M059J (cell line): Measurements from ENCODE around the gene ITGA4. TPM values are rescaled to one million over a fixed set of nuclear protein-coding genes. Genes with fewer than 3 reads are reported as not detected.
"Not testable (repeated sequence)": the region's sequence is repeated elsewhere in the genome, so short reads cannot be mapped to it uniquely, and the experiment has no call there.

Experiments
- DNase-seq: peaks from one replicate; pipeline ENCODE4 v3.0.0-alpha.2; 2012; ENCODE audit warnings: low read depth
- total RNA-seq: library from RNA; depleted of rRNA; stranded (reverse); fragments of >200 nt; shearing (Covaris generic); gene quantifications from 2 replicates; pipeline ENCODE4 v1.2.3, GENCODE V29; 2014; rRNA removed

ITGA4 gene
- total RNA-seq, result 38.2 and 47.6 TPM in 2 replicates

DNA sequence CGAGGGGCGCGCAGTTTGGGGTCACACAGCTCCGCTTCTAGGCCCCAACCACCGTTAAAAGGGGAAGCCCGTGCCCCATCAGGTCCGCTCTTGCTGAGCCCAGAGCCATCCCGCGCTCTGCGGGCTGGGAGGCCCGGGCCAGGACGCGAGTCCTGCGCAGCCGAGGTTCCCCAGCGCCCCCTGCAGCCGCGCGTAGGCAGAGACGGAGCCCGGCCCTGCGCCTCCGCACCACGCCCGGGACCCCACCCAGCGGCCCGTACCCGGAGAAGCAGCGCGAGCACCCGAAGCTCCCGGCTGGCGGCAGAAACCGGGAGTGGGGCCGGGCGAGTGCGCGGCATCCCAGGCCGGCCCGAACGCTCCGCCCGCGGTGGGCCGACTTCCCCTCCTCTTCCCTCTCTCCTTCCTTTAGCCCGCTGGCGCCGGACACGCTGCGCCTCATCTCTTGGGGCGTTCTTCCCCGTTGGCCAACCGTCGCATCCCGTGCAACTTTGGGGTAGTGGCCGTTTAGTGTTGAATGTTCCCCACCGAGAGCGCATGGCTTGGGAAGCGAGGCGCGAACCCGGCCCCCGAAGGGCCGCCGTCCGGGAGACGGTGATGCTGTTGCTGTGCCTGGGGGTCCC, at the start of gene ITGA4:
Gene ITGA4, plus strand, starts transcription at position 266 of the 620 bp plus-strand sequence. Its CDS starts 269 bp downstream, at position 535.
- peak; percentile 72 for DNase-seq

DNA sequence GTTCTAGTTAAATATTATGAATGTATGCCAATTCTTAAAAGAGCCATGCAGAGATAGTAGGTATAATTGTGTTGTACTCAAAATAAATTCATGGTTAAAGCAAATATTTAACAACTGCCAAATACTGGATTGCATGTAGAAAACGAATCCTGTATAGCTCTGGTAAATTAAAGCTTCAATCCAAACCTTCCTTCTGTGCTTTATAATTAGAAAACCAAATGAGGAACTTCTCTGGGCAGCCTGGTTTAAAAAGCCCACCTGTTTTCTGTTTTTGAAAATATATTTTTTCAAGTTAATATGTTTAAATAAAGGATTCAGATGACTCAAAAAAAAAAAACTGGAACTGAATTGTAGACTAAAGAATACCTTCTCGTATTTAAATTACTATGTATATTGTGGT, 48.3 kb upstream of the ITGA4 start:
- no peak for DNase-seq

DNA sequence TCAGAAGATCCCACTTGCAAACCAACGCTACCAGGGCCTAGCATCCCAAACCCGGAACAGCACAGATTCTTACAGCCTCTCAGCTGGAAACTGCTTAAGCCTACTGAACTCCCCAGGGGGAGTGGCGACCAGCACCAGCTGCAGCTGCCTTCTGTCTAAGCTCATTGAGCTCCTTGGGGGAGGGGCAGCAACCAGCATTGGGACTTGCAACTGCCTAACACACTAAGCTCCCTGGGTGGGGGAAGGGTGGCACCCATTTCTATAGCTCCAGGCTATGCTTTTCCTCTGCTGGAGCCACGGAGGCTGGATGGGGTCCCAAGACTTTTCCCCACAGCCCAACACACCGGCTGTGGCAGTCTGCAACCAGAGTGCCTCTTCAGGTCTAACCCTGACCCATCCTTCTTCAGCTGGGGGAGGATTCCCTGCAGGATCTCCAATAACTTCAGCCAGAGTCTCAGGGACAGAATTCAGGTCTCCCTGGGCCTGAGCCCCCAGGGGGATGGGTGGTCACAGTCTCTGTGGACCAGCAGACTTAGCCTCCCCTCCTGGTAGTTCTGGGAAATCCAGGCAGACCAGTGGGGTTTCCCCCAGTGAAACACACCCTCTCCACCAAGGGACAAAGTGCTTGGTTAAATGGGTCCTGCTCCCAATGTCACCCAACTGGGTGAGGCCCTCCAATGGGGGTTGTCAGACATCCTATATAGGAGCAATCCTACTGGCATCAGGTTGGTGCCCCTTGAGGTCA, 45.9 kb upstream of the ITGA4 start:
- DNase-seq, result no peak

DNA sequence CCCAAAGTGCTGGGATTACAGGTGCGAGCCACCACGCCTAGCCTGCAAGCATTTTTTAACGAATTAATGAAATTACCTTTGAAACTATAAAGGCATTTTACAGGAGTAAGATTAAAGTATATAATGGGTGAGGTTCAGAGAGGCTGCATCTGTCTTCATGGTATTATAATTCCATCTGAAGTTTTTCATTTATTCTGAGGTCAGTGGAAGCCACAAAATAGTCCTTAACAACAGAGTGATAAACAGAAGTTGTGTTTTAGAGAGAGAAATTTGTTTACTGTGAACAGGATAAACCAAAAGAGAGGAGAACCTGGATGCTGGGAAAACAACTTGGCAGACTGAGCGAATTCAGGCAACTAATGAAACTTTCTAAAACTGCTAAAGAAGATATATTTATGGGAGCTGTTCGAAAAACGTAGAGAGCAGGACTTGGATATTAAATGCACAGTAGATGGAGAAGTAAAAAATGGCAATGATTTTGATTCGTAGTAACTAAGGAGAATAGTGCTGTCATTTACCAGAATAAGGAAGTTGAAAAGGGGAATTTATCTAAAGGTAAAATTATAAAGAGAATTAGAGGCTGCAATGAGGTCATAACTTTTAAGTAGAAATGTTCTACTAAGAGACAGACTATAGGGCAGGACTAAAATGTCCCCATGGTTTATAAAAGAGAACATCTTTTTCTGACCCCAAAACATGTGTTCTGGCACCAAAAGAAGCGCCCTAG, 37.9 kb upstream of the ITGA4 start:
- DNase-seq, result no peak

GRCh38 chr2:181420259-181421130, 36.7 kb upstream of the ITGA4 start:
- DNase-seq, result no peak

DNA sequence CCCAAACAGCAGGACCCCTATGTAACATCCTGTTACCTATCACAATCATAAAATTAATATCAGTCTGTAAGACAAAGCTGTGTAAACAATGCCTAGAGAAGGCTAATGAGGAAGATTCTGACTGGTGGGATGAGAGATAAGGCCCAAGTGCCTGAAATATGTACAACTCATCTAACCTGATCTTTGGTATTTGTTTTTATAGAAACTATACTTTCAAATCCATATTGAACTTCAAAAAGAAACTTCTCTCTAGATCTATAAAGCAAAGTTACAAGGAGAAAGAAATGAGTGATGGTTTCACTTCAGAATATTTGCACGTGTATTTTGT, 36.1 kb upstream of the ITGA4 start:
- DNase-seq, result no peak

DNA sequence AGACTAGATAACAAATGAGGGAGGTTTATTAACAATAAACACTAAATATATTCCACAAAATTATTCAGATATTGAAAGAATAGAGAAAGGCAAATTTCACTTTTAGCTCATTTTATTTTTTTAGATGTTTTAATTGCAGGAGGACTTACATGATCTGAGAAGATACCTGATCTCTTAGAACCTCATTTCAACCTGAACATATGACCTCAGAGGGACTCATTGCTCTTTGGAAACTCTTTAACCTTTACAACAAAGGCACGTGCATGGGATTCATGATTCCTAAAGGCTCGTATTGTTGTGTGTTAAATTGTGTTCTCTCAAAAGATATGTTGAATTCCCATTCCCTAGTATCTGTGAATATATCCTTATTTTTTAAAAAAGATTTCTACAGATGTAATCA, 35.7 kb upstream of the ITGA4 start:
- no peak for DNase-seq

DNA sequence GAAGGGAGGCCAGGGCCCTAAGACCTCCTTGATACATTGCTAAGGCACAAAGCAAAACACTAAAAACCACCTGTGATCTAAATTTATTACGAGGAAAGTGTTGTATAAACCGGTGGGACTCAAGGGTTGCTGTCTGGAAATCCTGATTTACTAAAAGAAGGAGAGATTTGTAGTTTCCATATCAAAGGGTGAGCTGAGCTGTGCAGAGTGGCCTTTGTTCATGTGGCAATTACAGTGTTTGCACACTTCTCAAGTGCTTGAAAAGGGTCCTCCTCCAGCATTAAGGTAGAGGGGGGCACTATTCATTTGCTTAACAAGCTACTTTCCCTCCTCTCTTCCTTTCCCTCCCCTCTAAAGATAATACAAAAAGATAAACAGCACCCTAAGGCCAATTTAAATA, 30.5 kb upstream of the ITGA4 start:
- no peak for DNase-seq

DNA sequence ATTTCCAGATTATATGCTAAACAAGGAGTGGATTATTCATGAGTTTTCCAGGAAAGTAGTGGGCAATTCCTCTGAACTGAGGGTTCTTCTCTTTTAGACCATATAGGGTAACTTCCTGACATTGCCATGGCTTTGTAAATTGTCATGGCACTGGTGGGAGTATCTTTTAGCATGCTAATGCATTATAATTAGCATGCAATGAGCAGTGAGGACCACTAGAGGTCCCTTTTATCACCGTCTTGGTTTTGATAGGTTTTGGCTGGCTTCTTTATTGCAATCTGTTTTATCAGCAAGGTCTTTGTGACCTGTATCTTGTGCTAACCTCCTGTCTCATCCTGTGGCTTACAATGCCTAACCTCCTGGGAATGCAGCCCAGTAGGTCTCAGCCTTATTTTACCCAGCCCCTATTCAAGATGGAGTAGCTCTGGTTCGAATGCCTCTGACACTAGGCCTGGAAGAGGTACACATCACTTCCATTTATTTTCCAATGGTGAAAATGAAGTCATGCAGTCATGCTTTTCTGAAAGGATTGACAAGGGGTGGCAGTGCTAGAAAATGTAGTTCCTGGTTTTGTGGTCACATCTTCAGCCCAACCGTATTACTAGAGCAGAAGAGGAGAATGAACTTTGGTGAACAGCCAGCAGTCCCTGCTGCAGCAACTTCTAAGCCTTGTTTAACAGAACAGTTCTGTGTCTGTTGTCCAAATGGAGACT, 26.6 kb upstream of the ITGA4 start:
- peak; percentile 26 for DNase-seq

GRCh38 chr2:181431674-181432073, 25.5 kb upstream of the ITGA4 start:
- no peak for DNase-seq

DNA sequence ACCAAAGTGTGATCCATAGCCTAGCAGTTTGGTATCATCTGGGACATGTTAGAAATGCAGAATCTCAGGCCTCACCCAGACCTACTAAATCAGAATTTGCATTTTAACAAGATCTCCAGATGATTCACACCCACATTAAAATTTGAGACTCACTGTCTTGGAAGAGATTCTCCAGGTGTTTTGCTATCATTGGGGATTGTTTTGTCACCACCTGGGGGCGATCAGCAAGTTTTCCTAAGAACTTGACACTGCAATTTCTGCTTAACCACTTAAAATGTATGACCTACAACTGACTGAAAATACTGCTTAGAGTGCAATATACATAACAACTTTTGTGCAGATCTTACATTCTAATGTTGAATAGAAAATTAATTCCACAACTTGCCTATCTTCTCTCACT, 18.9 kb upstream of the ITGA4 start:
- peak; percentile 14 for DNase-seq

DNA sequence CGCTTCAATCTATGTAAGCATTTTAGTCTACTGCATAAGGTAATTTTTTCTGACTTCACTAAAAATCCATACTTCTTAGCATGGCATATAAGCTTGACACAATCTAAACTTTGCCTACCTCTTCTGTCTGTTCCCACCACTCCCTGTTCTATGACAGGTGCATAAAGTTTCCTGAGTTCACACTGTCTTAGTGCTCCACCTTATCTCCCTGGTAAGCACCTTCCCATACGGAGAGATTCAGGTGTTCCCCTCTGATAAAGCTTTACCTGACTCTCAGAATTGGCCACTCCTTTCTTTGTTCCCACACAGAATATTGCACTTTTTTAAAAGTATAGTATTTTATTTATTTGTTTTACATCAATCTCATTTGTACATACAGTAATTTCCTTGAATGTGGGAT, 16.8 kb upstream of the ITGA4 start:
- no peak for DNase-seq

DNA sequence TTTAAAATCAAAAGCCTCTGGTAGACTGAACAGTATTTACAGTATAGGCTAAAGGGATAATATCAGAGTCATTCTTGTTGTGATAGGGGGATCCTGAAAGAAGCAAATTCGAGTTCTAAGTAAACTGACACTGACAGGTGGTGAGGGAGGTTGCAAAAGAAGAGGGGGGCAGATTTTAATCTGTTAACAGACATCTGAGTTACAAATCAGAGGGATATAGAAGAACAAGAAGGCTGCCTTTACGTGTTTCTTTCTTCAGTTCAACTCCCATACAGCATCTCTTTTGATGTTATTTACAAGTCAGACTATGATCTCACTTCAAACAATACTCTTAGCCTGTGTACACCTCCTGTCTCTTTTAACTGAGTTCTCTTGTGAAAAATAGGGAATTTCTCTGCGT, 16.3 kb upstream of the ITGA4 start:
- no peak for DNase-seq

DNA sequence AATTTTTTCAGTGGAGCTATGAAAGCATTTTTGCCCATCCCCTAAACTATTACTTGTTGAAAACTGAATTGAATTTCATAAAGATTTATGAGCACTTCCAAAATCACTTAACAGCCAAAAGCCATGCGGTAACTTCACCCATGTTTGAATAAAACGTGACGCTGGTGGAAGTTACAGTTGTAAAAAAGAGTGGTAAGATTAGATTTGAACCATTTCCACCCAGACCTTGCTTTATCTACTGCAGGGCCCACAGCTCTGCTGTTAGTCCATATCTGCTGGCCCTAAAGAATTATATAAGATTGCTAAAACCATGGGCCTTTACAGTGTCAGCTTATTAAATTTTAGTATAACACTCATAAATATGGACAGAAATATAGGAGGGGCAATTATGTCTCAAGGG, 15.5 kb upstream of the ITGA4 start:
- no peak for DNase-seq

GRCh38 chr2:181444654-181445053, 12.5 kb upstream of the ITGA4 start:
- DNase-seq, result no peak

GRCh38 chr2:181446985-181447384, 10.2 kb upstream of the ITGA4 start:
- DNase-seq, result no peak

DNA sequence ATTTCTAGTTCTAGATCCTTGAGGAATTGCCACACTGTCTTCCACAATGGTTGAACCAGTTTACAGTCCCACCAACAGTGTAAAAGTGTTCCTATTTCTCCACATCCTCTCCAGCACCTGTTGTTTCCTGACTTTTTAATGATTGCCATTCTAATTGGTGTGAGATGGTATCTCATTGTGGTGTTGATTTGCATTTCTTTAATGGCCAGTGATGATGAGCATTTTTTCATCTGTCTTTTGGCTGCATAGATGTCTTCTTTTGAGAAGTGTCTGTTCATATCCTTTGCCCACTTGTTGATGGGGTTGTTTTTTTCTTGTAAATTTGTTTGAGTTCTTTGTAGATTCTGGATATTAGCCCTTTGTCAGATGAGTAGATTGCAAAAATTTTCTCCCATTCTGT, 7.9 kb upstream of the ITGA4 start:
- DNase-seq, result not testable (repeated sequence)

DNA sequence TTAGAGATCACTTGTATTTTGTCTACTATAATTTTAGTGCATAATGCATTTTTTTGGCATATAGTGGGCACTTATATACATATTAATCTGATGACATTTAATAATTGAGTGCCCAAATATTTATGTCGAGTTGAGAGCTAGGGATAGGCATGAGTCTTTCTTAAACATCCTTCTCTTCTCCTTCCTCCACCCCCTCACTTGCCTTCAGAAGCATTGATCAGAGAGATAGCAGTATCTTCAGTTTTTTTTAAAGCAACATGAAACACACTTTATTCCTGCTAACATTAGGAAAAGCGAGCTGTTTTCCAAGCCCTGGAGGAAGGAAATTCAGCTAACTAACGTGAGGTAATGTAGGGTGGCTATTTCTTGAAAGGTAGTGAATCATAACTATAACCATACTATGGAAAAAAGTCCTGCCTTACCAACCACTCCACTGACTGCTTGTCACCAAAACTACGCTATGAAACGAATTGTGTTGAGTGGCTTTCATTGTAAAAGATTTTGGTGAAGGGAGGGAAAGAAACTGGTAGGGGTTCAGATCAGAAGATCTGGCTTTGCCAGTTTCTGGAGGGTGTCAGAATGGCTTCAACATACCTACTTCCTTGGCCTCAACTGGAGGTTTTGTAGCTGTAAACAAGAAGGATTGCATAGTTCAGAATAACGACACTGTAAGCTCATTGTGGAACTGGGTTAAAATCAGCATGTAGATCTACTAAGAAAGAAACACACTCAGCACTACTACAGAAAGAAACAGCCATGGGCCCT, 2.3 kb upstream of the ITGA4 start:
- DNase-seq, result no peak

GRCh38 chr2:181456660-181457120, 496 bp upstream of the ITGA4 start:
- DNase-seq, result peak; percentile 38

- DNase-seq, result peak; percentile 62
Observed at GRCh38 chr2:181457741-181458425, 697 bp downstream of the ITGA4 start.
